HG02763 (cell line): ENCODE measurements around the gene CHAC2.
A peak's percentile ranks its signal among the peaks of the same experiment; 100 is the strongest.
"Not testable (repeated sequence)": the region's sequence is repeated elsewhere in the genome, so short reads cannot be mapped to it uniquely, and the experiment has no call there.

Source experiments
- ATAC-seq: cut with Tn5 transposase; IDR thresholded peaks from one replicate; pipeline ENCODE4 v1.9.1; 2021; ENCODE audit warnings: mild to moderate bottlenecking, moderate library complexity; ENCODE audit not compliant: unreplicated experiment

The CHAC2 gene

GRCh38 chr2:53777134-53777533 lies 9.5 kb downstream of the CHAC2 start:
- no peak for ATAC-seq

- no peak for ATAC-seq
Observed at GRCh38 chr2:53778536-53779162, 11.0 kb downstream of the CHAC2 start.

- ATAC-seq: no peak
Observed at GRCh38 chr2:53780056-53780455, 12.5 kb downstream of the CHAC2 start.

- no peak for ATAC-seq
Observed at GRCh38 chr2:53782676-53783075, 15.1 kb downstream of the CHAC2 start.

- ATAC-seq: no peak
Observed at GRCh38 chr2:53784436-53784835, 16.8 kb downstream of the CHAC2 start.

GRCh38 chr2:53785366-53785765 lies 17.8 kb downstream of the CHAC2 start:
- no peak for ATAC-seq

GRCh38 chr2:53786352-53786704 lies 18.7 kb downstream of the CHAC2 start:
- ATAC-seq: peak; percentile 2

- peak; percentile 98 for ATAC-seq
Observed at GRCh38 chr2:53786705-53787613, 19.4 kb downstream of the CHAC2 start, which contains the start of the genes ASB3 and ERLEC1. Gene ASB3, minus strand, starts transcription at chr2:53786953. Its CDS starts 21,381 bp downstream, at chr2:53765572. Gene ERLEC1, plus strand, starts transcription at chr2:53787044. Its CDS starts 167 bp downstream, at chr2:53787211.

GRCh38 chr2:53787614-53788289 lies 20.1 kb downstream of the CHAC2 start:
- peak; percentile 11 for ATAC-seq

GRCh38 chr2:53793261-53793660 lies 25.7 kb downstream of the CHAC2 start:
- no peak for ATAC-seq

GRCh38 chr2:53793821-53794220 lies 26.2 kb downstream of the CHAC2 start:
- no peak for ATAC-seq

- no peak for ATAC-seq
Observed at GRCh38 chr2:53801547-53801946, 33.9 kb downstream of the CHAC2 start.

- ATAC-seq: no peak
Observed at GRCh38 chr2:53802617-53803151, 35.1 kb downstream of the CHAC2 start.

- ATAC-seq: no peak
Observed at GRCh38 chr2:53811601-53812000, 44.0 kb downstream of the CHAC2 start.

- no peak for ATAC-seq
Observed at GRCh38 chr2:53813151-53813550, 45.5 kb downstream of the CHAC2 start.

GRCh38 chr2:53818854-53819435 lies 51.3 kb downstream of the CHAC2 start:
- ATAC-seq: no peak

- ATAC-seq: no peak
Observed at GRCh38 chr2:53819634-53820033, 52.0 kb downstream of the CHAC2 start.

- no peak for ATAC-seq
Observed at GRCh38 chr2:53820048-53820447, 52.4 kb downstream of the CHAC2 start.

GRCh38 chr2:53820711-53821110 lies 53.1 kb downstream of the CHAC2 start:
- no peak for ATAC-seq

GRCh38 chr2:53821810-53822209 lies 54.2 kb downstream of the CHAC2 start:
- ATAC-seq: no peak

- ATAC-seq: not testable (repeated sequence)
Observed at GRCh38 chr2:53823639-53824038, 56.0 kb downstream of the CHAC2 start.
